GM23338 (cell line): ENCODE measurements around the gene COLEC12. TPM values are rescaled to one million over a fixed set of nuclear protein-coding genes. Genes with fewer than 3 reads are reported as not detected.
A peak's percentile ranks its signal among the peaks of the same experiment; 100 is the strongest.

ENCODE experiments used
- ATAC-seq: fragments of 200-7000 bp; cut with Tn5 transposase; 3 replicates; pipeline ENCODE4 v1.9.1; 2020
- DNase-seq: peaks from one replicate; pipeline ENCODE4 v3.0.0-alpha.2; 2015; ENCODE audit warnings: low spot score
- H2AFZ ChIP-seq: fragments of 200-600 bp; sonication (generic); 2 replicates; pipeline ENCODE4 v1.8.0; 2016; ENCODE audit warnings: antibody characterized with exemption, mild to moderate bottlenecking, moderate library complexity
- H3F3A ChIP-seq: fragments of 200-600 bp; sonication (generic); replicated peaks from 2 replicates; pipeline ENCODE4 v1.8.0; 2017; ENCODE audit warnings: antibody characterized with exemption, mixed run types, low read depth
- H3K27ac ChIP-seq: fragments of 200-600 bp; sonication (generic); 2 replicates; pipeline ENCODE4 v1.6.1; 2016; ENCODE audit warnings: low read depth
- H3K27me3 ChIP-seq: fragments of 200-600 bp; sonication (generic); 2 replicates; pipeline ENCODE4 v1.8.0; 2016; ENCODE audit warnings: mild to moderate bottlenecking, mixed run types, moderate library complexity; ENCODE audit not compliant: insufficient read depth
- H3K36me3 ChIP-seq: fragments of 200-600 bp; sonication (generic); 2 replicates; pipeline ENCODE4 v1.8.0; 2016; ENCODE audit warnings: mild to moderate bottlenecking; ENCODE audit not compliant: insufficient read depth
- H3K4me1 ChIP-seq: fragments of 200-600 bp; sonication (generic); 2 replicates; pipeline ENCODE4 v1.8.0; 2016; ENCODE audit warnings: mild to moderate bottlenecking, moderate library complexity; ENCODE audit not compliant: insufficient read depth
- H3K4me2 ChIP-seq: fragments of 200-600 bp; sonication (generic); 2 replicates; pipeline ENCODE4 v1.7.1; 2017; ENCODE audit warnings: mixed run types
- H3K4me3 ChIP-seq: fragments of 200-600 bp; sonication (generic); 2 replicates; pipeline ENCODE4 v1.6.1; 2016; ENCODE audit warnings: mixed run types
- H3K79me2 ChIP-seq: fragments of 200-600 bp; sonication (generic); replicated peaks from 2 replicates; pipeline ENCODE4 v1.8.0; 2017; ENCODE audit warnings: mild to moderate bottlenecking; ENCODE audit not compliant: insufficient read depth
- H3K9me2 ChIP-seq: fragments of 200-600 bp; sonication (generic); 2 replicates; pipeline ENCODE4 v1.8.0; 2017; ENCODE audit not compliant: insufficient read depth
- H4K20me1 ChIP-seq: fragments of 200-600 bp; sonication (generic); replicated peaks from 2 replicates; pipeline ENCODE4 v1.8.0; 2017; ENCODE audit warnings: mild to moderate bottlenecking; ENCODE audit not compliant: insufficient read depth
- H3K27ac Mint-ChIP-seq: 2 replicates; pipeline ENCODE4 v1.8.0; 2020; ENCODE audit warnings: inconsistent platforms, mild to moderate bottlenecking, moderate library complexity, mixed read lengths
- H3K27me3 Mint-ChIP-seq: 3 replicates; pipeline ENCODE4 v1.8.0; 2022; ENCODE audit warnings: low read depth, mild to moderate bottlenecking, moderate library complexity, mixed read lengths, inconsistent platforms; ENCODE audit not compliant: insufficient read depth, poor library complexity
- H3K36me3 Mint-ChIP-seq: 3 replicates; pipeline ENCODE4 v1.8.0; 2021; ENCODE audit warnings: low read depth, mild to moderate bottlenecking, inconsistent platforms, moderate library complexity, mixed read lengths
- H3K4me1 Mint-ChIP-seq: 3 replicates; pipeline ENCODE4 v1.8.0; 2020; ENCODE audit warnings: mild to moderate bottlenecking, inconsistent platforms, mixed read lengths
- H3K4me3 Mint-ChIP-seq: 3 replicates; pipeline ENCODE4 v1.8.0; 2021; ENCODE audit warnings: moderate library complexity, mild to moderate bottlenecking, inconsistent platforms, mixed read lengths
- H3K9me3 Mint-ChIP-seq: 3 replicates; pipeline ENCODE4 v1.8.0; 2020; ENCODE audit warnings: moderate library complexity, mild to moderate bottlenecking, inconsistent platforms, mixed read lengths
- CTCF ChIP-seq, 2 experiments: fragments of 200-600 bp in 1 of 2; sonication (generic) in 1 of 2; conservative IDR thresholded peaks; 2 replicates each; pipeline versions ENCODE4 v1.5.1 to v1.6.1; 2016 to 2017; ENCODE audit warnings: antibody characterized with exemption in 2 of 2, low read depth in 2 of 2, mild to moderate bottlenecking in 2 of 2, moderate library complexity in 1 of 2
- ETS1 ChIP-seq: IDR thresholded peaks from 2 replicates; pipeline ENCODE4 v1.6.1; 2016; ENCODE audit warnings: antibody characterized with exemption
- EZH2 ChIP-seq: fragments of 200-600 bp; sonication (generic); IDR thresholded peaks from one replicate; pipeline ENCODE4 v1.8.0; 2017; ENCODE audit warnings: antibody characterized with exemption, mild to moderate bottlenecking, low read depth; ENCODE audit not compliant: unreplicated experiment
- EZH2phosphoT487 ChIP-seq: fragments of 200-600 bp; sonication (generic); IDR thresholded peaks from one replicate; pipeline ENCODE4 v1.8.1; 2018; ENCODE audit warnings: antibody characterized with exemption; ENCODE audit not compliant: unreplicated experiment
- NANOG ChIP-seq: IDR thresholded peaks from 2 replicates; pipeline ENCODE4 v1.6.1; 2016; ENCODE audit warnings: antibody characterized with exemption, borderline replicate concordance
- REST ChIP-seq: IDR thresholded peaks from one replicate; pipeline ENCODE4 v1.6.1; 2018; ENCODE audit warnings: antibody characterized with exemption; ENCODE audit not compliant: unreplicated experiment
- STAT1 ChIP-seq: IDR thresholded peaks from one replicate; pipeline ENCODE4 v1.6.1; 2016; ENCODE audit warnings: antibody characterized with exemption; ENCODE audit not compliant: unreplicated experiment
- ZNF331 ChIP-seq: fragments of 250-450 bp; sonication (Bioruptor Pico); IDR thresholded peaks from 2 replicates; pipeline ENCODE4 v1.5.0; 2020; ENCODE audit warnings: low read depth, mild to moderate bottlenecking, moderate library complexity
- polyA plus RNA-seq: library from polyadenylated mRNA; unstranded; fragments of >200 nt; fragmentation: Nextera tagmentation; extraction: Ambion mirVana; gene quantifications from 2 replicates; pipeline ENCODE4 v1.2.1, GENCODE V29; 2016
- total RNA-seq: library from RNA; depleted of rRNA; stranded (reverse); fragments of >200 nt; shearing (Covaris generic); gene quantifications from 2 replicates; pipeline ENCODE4 v1.2.3, GENCODE V29; 2014

The COLEC12 gene
- total and polyA plus RNA-seq, 2 experiments from 2014 or later, result 1.1 to 3.2 TPM

- H2AFZ ChIP-seq, result peak overlapping the region; percentile 99
- Mint-ChIP-seq H3K4me3 (peak overlapping the region; percentile 85), H3K9me3 (no peaks in the 10 kb centered on the region), H3K36me3 (no peaks in the 10 kb centered on the region), H3K27me3 (peaks cover 53% of the 10 kb centered on the region), H3K27ac (no peak overlapping the region), H3K4me1 (peaks cover 17% of the 10 kb centered on the region)
- H3K4me3 ChIP-seq, result peak overlapping the region; percentile 88
- H3K27me3 ChIP-seq, result peaks cover 58% of the 10 kb centered on the region
- no peaks in the 10 kb centered on the region for H3K36me3 ChIP-seq
- DNase-seq, result peak; percentile 47
- H4K20me1 ChIP-seq, result no peaks in the 10 kb centered on the region; the same call in 1 of the 2 replicates
- no peak overlapping the region for H3K27ac ChIP-seq
- H3K9me2 ChIP-seq, result no peaks in the 10 kb centered on the region
- no peaks in the 10 kb centered on the region for H3K79me2 ChIP-seq
- peak overlapping the region; percentile 98 for H3K4me2 ChIP-seq
- ATAC-seq, result peak; percentile 6
- H3K4me1 ChIP-seq, result peaks cover 11% of the 10 kb centered on the region
- 0 out of 2 replicates have a peak, but pooled peaks cover 5% of the 10 kb centered on the region for H3F3A ChIP-seq
- TF ChIP-seq EZH2 (peak; percentile 62), NANOG (no peak)
Observed at GRCh38 chr18:498931-499775, 1.3 kb downstream of the COLEC12 start.

DNA sequence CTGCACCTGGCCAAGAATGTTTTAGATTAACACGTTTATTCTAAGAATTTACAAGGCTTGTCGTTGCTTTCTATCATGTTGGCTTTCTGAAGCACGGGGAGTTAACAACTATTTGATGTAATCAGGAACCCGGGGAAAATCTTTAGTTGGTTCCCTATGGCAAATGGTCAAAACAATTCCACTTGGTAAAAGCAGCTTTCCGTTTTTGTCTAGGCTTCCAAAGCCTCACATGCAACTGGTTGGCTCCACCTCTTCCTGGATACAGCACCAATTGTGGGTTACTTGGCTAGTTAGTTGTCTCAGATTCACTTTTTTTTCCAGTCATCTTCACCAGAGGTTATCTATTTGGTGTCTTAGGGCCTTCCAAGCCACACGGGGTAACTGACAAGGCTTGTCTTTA is 2.8 kb downstream of the COLEC12 start:
- H3K4me3 Mint-ChIP-seq, result no peak overlapping the region
- peaks cover 46% of the 10 kb centered on the region for H3K27me3 Mint-ChIP-seq
- no peak overlapping the region for H3K27ac Mint-ChIP-seq
- TF ChIP-seq EZH2phosphoT487 (no peak), CTCF (conservative IDR thresholded peaks at IDR 0.05; ENCODE audit: low read depth in 2 of 2) (no peak), REST (no peak), ETS1 (no peak), ZNF331 (CRISPR knock-in tag) (no peak), STAT1 (no peak)

More for the DNA sequence above, 2.8 kb downstream of the COLEC12 start:
- no peaks in the 10 kb centered on the region for H3K36me3 ChIP-seq
- peaks cover 20% of the 10 kb centered on the region for H3K4me1 Mint-ChIP-seq
- H2AFZ ChIP-seq, result no peak overlapping the region
- no peak for DNase-seq
- H3K27ac ChIP-seq, result no peak overlapping the region
- no peaks in the 10 kb centered on the region for H3K79me2 ChIP-seq
- peaks cover 13% of the 10 kb centered on the region for H3K4me1 ChIP-seq
- no peaks in the 10 kb centered on the region for H3K36me3 Mint-ChIP-seq
- ATAC-seq, result no peak
- 0 out of 2 replicates have a peak, but pooled peaks cover 5% of the 10 kb centered on the region for H3F3A ChIP-seq
- no peaks in the 10 kb centered on the region for H3K9me2 ChIP-seq
- peaks cover 51% of the 10 kb centered on the region for H3K27me3 ChIP-seq
- H3K9me3 Mint-ChIP-seq, result no peaks in the 10 kb centered on the region
- H4K20me1 ChIP-seq, result no peaks in the 10 kb centered on the region; the same call in 1 of the 2 replicates
- no peak overlapping the region for H3K4me2 ChIP-seq
- no peak overlapping the region for H3K4me3 ChIP-seq
